Activated CD4-positive, alpha-beta T cell treated with anti-CD3 and anti-CD28 coated beads, Interleukin-2, amount 10 ng/mL, durations not matched to agents 7 days and 5 days (primary cell): Measurements from ENCODE around the gene GJC2. TPM values are rescaled to one million over a fixed set of nuclear protein-coding genes. Genes with fewer than 3 reads are reported as not detected.

ENCODE experiments used
- CTCF ChIA-PET: fragments of 350-600 bp; sonication (Branson Sonifier 250); formaldehyde crosslinking; loops from one replicate; lab custom pipeline; 2021; ENCODE audit warnings: antibody characterized with exemption; lab: Charles Lee
- POLR2A ChIA-PET: fragments of 350-600 bp; sonication (Branson Sonifier 250); formaldehyde crosslinking; loops from one replicate; lab custom pipeline; 2021; ENCODE audit warnings: antibody characterized with exemption; lab: Charles Lee
- DNase-seq: peaks from one replicate; pipeline ENCODE4 v3.0.0-alpha.2; 2020
- H3K27ac Mint-ChIP-seq: one replicate; pipeline ENCODE4 v1.8.0; 2021; ENCODE audit warnings: mild to moderate bottlenecking, moderate library complexity, mixed read lengths
- H3K27me3 Mint-ChIP-seq: one replicate; pipeline ENCODE4 v1.8.0; 2021; ENCODE audit warnings: mixed read lengths
- H3K36me3 Mint-ChIP-seq: one replicate; pipeline ENCODE4 v1.8.0; 2021; ENCODE audit warnings: low read depth, mixed read lengths
- H3K4me1 Mint-ChIP-seq: one replicate; pipeline ENCODE4 v1.8.0; 2021; ENCODE audit warnings: mixed read lengths
- H3K4me3 Mint-ChIP-seq: one replicate; pipeline ENCODE4 v1.8.0; 2021; ENCODE audit warnings: mild to moderate bottlenecking, moderate library complexity, mixed read lengths
- H3K9me3 Mint-ChIP-seq: one replicate; pipeline ENCODE4 v1.8.0; 2021; ENCODE audit warnings: mixed read lengths
- total RNA-seq, 2 experiments: library from RNA; stranded (reverse); gene quantifications; one replicate each; pipeline ENCODE4 v1.2.3, GENCODE V29; 2021

The GJC2 gene
- total RNA-seq, 2 experiments from 2014 or later: 0.40 to 0.62 TPM

DNA sequence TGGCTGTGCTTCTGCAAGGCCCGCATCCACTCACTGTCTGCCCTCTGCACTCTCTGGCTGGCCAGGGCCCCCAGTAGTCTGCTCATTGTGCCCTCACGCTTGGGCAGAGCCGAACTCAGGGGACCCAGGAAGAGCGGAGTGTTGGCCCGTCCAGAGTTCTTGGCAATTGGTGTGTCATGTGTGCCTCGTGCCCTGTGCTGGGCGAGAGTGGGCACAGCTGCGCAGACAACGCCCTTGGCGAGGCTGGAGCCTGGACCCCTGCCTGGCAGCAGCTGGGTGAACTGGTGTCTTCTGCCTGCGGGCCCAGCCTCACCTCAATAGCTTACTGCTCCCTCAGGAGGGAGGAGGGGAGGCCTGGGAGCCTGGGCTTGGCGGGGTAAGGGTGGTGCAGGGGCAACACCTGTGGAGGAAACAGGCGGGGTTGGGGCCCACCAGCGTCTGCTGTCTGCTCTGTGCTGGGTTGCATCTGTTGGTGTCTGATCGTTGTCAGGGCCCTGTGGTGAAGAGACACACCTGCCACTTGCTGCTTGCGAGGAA lies 7.5 kb upstream of the GJC2 start:
- Mint-ChIP-seq H3K27ac (peak overlapping the region; percentile 100), H3K4me1 (peaks cover 34% of the 10 kb centered on the region), H3K27me3 (peaks cover 4% of the 10 kb centered on the region), H3K4me3 (peak overlapping the region; percentile 99), H3K9me3 (no peaks in the 10 kb centered on the region), H3K36me3 (peaks cover 16% of the 10 kb centered on the region)
- ChIA-PET POLR2A (no interaction called here), CTCF (interaction anchor here (1.1 to 11.0 kb wide), 5 partner anchors 10 to 143 kb away, joined by 3 to 104 read pairs (median 5); partner anchors contain the start of gene IBA57)
- DNase-seq: peak; percentile 22

DNA sequence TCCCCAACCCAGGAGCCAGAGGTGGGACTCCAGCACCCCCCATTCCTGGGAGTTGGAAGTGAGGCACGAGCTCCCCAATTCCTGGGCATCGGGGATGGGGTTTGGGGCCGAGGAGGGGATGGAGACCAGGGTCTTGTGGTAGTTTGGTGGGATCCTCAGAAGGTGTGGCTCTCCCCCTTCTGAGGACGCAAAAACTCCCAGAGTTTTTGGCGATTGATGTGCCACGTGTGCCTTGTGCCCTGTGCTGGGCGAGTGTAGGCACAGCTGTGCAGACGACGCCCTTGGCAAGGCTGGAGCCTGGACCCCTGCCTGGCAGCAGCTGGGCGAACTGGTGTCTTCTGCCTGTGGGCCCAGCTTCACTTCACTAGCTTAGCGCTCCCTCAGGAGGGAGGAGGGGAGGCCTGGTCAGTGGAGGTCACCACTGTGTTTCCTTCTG lies 7.0 kb upstream of the GJC2 start:
- no peaks in the 10 kb centered on the region for H3K9me3 Mint-ChIP-seq
- DNase-seq: no peak
- H3K27ac Mint-ChIP-seq: peak overlapping the region; percentile 100
- H3K4me1 Mint-ChIP-seq: peaks cover 33% of the 10 kb centered on the region
- peaks cover 16% of the 10 kb centered on the region for H3K36me3 Mint-ChIP-seq
- no peaks in the 10 kb centered on the region for H3K27me3 Mint-ChIP-seq
- CTCF ChIA-PET: interaction anchor here (0.8 to 11.0 kb wide), 5 partner anchors 11 to 143 kb away, joined by 3 to 104 read pairs (median 5); partner anchors contain the start of gene IBA57
- POLR2A ChIA-PET: no interaction called here
- peak overlapping the region; percentile 99 for H3K4me3 Mint-ChIP-seq

DNA sequence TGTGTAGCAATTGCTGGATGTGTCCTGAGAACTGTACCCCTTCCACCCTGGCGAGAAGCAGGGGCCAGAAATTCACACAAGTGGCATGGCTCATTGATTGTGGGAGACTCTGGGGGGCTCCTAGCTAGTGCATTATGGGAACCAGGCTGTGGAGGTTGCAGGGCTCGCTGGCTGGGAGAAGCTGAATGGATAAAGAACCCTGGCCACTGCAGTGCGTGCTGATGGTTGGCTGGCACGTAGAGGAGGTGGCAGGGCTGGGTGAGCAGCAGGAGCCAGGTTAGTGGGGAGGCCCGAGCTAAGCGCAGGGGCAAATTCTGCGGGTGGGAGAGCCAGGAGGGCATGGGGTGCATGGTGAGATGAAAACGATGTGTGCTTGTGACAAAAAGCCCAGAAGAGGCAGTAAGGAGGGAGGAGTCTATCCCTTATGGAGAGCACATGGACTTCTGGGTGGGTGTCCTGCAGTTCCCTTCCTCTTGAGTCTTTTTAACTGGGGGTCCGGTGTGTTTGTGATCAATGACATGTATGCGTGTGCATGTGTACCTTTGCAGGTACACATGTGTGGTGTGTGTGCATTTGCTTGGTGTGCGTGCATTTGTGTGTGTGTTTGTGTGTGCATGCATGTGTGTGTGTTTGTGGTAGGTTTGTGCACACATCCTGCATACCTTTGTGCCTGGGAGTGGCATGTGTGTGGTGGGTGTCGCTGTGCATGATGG lies 6.1 kb upstream of the GJC2 start:
- DNase-seq: no peak
- Mint-ChIP-seq H3K27ac (peak overlapping the region; percentile 55), H3K4me1 (peaks cover 33% of the 10 kb centered on the region), H3K4me3 (peak overlapping the region; percentile 99), H3K27me3 (no peaks in the 10 kb centered on the region), H3K9me3 (no peaks in the 10 kb centered on the region), H3K36me3 (peaks cover 16% of the 10 kb centered on the region)
- ChIA-PET CTCF (interaction anchor here (0.8 to 11.0 kb wide), 5 partner anchors 10 to 27 kb away, joined by 3 to 104 read pairs (median 4); partner anchors contain the start of gene IBA57), POLR2A (no interaction called here)

DNA sequence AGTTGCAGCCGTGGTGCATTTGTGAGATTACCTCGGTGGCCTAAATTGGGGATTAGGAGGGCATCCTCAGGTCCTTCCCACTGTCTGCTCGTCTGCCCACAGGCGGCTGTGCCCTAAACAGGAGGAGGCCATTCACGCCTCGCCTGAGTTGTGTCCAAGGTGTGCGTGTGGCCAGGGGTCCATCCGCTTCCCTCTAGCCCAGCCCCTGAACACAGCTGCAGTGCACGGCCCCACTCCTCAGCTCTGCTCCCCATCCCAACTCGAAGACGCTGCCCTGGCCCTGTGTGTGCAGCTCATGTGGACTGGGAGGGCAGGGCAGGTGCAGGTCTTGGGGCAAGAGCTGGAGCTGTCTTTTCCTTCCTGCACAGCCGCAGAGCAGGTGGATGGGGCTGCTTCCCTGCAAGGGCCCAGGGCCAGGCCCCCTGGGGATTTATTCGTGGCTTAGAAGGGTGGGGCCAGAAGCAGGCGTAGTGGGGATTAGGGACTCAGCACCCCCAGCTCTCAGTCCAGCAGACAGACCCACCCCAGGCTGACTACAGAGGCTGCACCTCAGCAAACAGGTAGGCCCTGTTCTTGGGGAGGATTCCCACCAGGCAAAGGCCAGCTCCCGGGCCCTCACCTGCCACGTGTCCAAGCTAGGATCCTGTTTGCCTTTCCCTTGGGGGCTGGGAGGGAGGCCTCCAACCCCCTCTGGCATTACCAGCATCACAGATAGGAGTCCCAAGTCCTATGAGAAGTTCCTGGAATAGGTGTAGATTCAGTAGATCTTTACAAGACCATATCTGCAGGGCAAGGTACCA lies 5.3 kb upstream of the GJC2 start:
- Mint-ChIP-seq H3K36me3 (peaks cover 16% of the 10 kb centered on the region), H3K27ac (peak overlapping the region; percentile 55), H3K9me3 (no peaks in the 10 kb centered on the region), H3K4me3 (no peak overlapping the region), H3K4me1 (peaks cover 33% of the 10 kb centered on the region), H3K27me3 (no peaks in the 10 kb centered on the region)
- POLR2A ChIA-PET: no interaction called here
- DNase-seq: no peak
- CTCF ChIA-PET: interaction anchor here (1.3 to 11.0 kb wide), 3 partner anchors 14 to 26 kb away, joined by 3 to 104 read pairs (median 4); partner anchors contain the start of gene IBA57

DNA sequence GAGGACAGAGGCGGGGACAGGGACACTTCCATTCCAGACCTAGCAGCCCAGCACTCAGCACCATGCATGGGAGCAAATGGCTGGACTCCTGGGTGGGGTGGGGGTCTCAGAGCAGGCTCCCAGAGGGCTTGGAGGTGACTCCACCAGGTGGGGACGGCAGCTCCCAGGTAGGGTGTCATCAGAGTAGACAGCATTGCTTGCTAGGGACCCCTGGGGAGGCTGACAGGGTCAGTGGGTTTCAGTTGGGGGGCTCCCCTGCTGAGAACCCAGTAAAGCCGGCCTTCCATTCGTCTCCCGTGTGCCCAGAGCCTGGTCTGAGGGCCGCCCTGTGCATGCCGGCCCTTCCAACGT lies 4.8 kb upstream of the GJC2 start:
- Mint-ChIP-seq H3K4me3 (no peak overlapping the region), H3K36me3 (peaks cover 16% of the 10 kb centered on the region), H3K27me3 (no peaks in the 10 kb centered on the region), H3K27ac (no peak overlapping the region), H3K4me1 (peaks cover 29% of the 10 kb centered on the region), H3K9me3 (no peaks in the 10 kb centered on the region)
- DNase-seq: no peak
- POLR2A ChIA-PET: no interaction called here
- CTCF ChIA-PET: interaction anchor here (1.3 to 11.0 kb wide), 2 partner anchors 14 to 20 kb away, joined by 4 to 104 read pairs; partner anchors contain the start of gene IBA57

GRCh38 chr1:228145463-228146416 lies 4.0 kb upstream of the GJC2 start:
- POLR2A ChIA-PET: no interaction called here
- Mint-ChIP-seq H3K4me1 (peaks cover 29% of the 10 kb centered on the region), H3K9me3 (no peaks in the 10 kb centered on the region), H3K4me3 (no peak overlapping the region), H3K36me3 (peaks cover 16% of the 10 kb centered on the region), H3K27me3 (no peaks in the 10 kb centered on the region), H3K27ac (no peak overlapping the region)
- DNase-seq: no peak
- CTCF ChIA-PET: interaction anchor here (11.0 kb wide), 1 partner anchor 19 kb away, joined by 104 read pairs; the partner anchor contains the start of gene IBA57

GRCh38 chr1:228146417-228147150 lies 3.1 kb upstream of the GJC2 start:
- no peaks in the 10 kb centered on the region for H3K27me3 Mint-ChIP-seq
- H3K9me3 Mint-ChIP-seq: no peaks in the 10 kb centered on the region
- POLR2A ChIA-PET: no interaction called here
- no peak overlapping the region for H3K27ac Mint-ChIP-seq
- DNase-seq: no peak
- H3K36me3 Mint-ChIP-seq: peaks cover 9% of the 10 kb centered on the region
- peaks cover 27% of the 10 kb centered on the region for H3K4me1 Mint-ChIP-seq
- CTCF ChIA-PET: interaction anchor here (11.0 kb wide), 1 partner anchor 18 kb away, joined by 104 read pairs; the partner anchor contains the start of gene IBA57
- no peak overlapping the region for H3K4me3 Mint-ChIP-seq

DNA sequence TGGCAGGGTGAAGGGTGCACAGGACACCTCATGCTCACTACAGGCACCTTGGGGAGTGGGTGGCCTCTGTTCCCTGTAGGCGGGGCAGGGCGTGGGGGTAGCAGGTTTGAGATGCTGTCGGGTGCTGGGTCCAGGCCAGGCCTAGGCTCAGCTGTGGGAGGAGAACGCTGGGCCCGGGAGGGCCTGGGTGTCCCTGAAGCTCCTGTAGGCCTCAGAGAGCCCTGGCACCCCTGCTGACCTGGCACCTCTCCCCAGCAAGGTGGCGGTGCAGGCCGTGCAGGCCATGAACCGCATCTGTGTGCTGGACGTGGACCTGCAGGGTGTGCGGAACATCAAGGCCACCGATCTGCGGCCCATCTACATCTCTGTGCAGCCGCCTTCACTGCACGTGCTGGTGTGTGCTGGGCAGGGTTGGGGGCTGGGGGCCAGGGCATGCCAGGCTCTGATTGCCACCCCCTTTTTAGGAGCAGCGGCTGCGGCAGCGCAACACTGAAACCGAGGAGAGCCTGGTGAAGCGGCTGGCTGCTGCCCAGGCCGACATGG lies 2.5 kb upstream of the GJC2 start:
- Mint-ChIP-seq H3K4me3 (no peak overlapping the region), H3K9me3 (no peaks in the 10 kb centered on the region), H3K27ac (no peak overlapping the region), H3K4me1 (peaks cover 21% of the 10 kb centered on the region), H3K27me3 (no peaks in the 10 kb centered on the region), H3K36me3 (peaks cover 7% of the 10 kb centered on the region)
- CTCF ChIA-PET: interaction anchor here (11.0 kb wide), 1 partner anchor 18 kb away, joined by 104 read pairs; the partner anchor contains the start of gene IBA57
- POLR2A ChIA-PET: no interaction called here
- no peak for DNase-seq

- Mint-ChIP-seq H3K27ac (no peak overlapping the region), H3K36me3 (peaks cover 3% of the 10 kb centered on the region), H3K27me3 (no peaks in the 10 kb centered on the region), H3K4me1 (peaks cover 15% of the 10 kb centered on the region), H3K9me3 (no peaks in the 10 kb centered on the region), H3K4me3 (no peak overlapping the region)
- DNase-seq: no peak
- POLR2A ChIA-PET: no interaction called here
- CTCF ChIA-PET: interaction anchor here (1.9 kb wide), 1 partner anchor 20 kb away, joined by 5 read pairs; no protein-coding TSS in a partner anchor
Observed at GRCh38 chr1:228147768-228148167, 2.0 kb upstream of the GJC2 start.

- CTCF ChIA-PET: interaction anchor here (1.3 to 1.9 kb wide), 2 partner anchors 15 to 19 kb away, joined by 3 to 5 read pairs; no protein-coding TSS in a partner anchor
- no peak for DNase-seq
- Mint-ChIP-seq H3K4me1 (peaks cover 10% of the 10 kb centered on the region), H3K4me3 (no peak overlapping the region), H3K9me3 (no peaks in the 10 kb centered on the region), H3K27me3 (no peaks in the 10 kb centered on the region), H3K36me3 (no peaks in the 10 kb centered on the region), H3K27ac (no peak overlapping the region)
- POLR2A ChIA-PET: no interaction called here
Observed at GRCh38 chr1:228148196-228148861, 1.4 kb upstream of the GJC2 start.
